Ovary (tissue), 9 donors: ENCODE results near the gene PUS1. TPM values are rescaled to one million over a fixed set of nuclear protein-coding genes. Genes with fewer than 3 reads are reported as not detected.

Experiments
- DNase-seq, 5 donors: peaks; one replicate each; pipeline ENCODE4 v3.0.0-alpha.2; 2019 to 2020
- H3K27ac ChIP-seq, 2 donors: fragments of 200-600 bp; one replicate each; pipeline versions ENCODE4 v1.5.1 to v1.8.0; 2019 to 2022
- H3K27me3 ChIP-seq: fragments of 200-600 bp; one replicate; pipeline ENCODE4 v1.8.0; 2022
- H3K36me3 ChIP-seq: fragments of 200-600 bp; sonication (generic); one replicate; pipeline ENCODE4 v1.5.1; 2019
- H3K4me1 ChIP-seq: one replicate; pipeline ENCODE4 v1.8.1; 2013; ENCODE audit warnings: mild to moderate bottlenecking, moderate library complexity; ENCODE audit not compliant: insufficient read depth
- H3K4me3 ChIP-seq: fragments of 200-600 bp; sonication (generic); one replicate; pipeline ENCODE4 v1.5.1; 2017
- H3K9me3 ChIP-seq, 2 donors: fragments of 200-600 bp in 1 of 2; sonication (generic) in 1 of 2; one replicate each; pipeline versions ENCODE4 v1.5.1 to v1.8.1; 2013 to 2019; ENCODE audit warnings: mild to moderate bottlenecking in 1 of 2, moderate library complexity in 1 of 2
- EP300 ChIP-seq: sonication (generic); formaldehyde crosslinking; IDR thresholded peaks from one replicate; pipeline ENCODE4 v1.6.1; 2017; ENCODE audit warnings: antibody characterized with exemption
- POLR2A ChIP-seq: fragments of 450-650 bp; IDR thresholded peaks from one replicate; pipeline ENCODE4 v1.6.1; 2017; ENCODE audit warnings: antibody characterized with exemption, mild to moderate bottlenecking, moderate library complexity
- WGBS, 3 donors: extraction: QIAGEN DNeasy Blood & Tissue Kit in 1 of 3; methylation state at CpG; one replicate each; pipeline versions ENCODE4 v1.1.5 to v1.1.7; 2013 to 2017; 5-methylcytosine and 5-hydroxymethylcytosine counted together
- intact Hi-C, 4 donors: fragments of 100-400 bp; cut with DNase I; formaldehyde crosslinking; loops; one replicate each; pipeline versions ENCODE4 v1.11.0 to v1.15.1; 2022 to 2023
- polyA plus RNA-seq, 2 donors: library from polyadenylated mRNA; stranded (reverse); fragments of 200-250 nt in 1 of 2; fragments of 350-450 nt in 1 of 2; fragmentation: Illumina TruSeq in 1 of 2; extraction: RNeasy Lipid Tissue Mini Kit (QIAGEN cat#74804) in 1 of 2; gene quantifications; one replicate each; pipeline ENCODE4 v1.2.3, GENCODE V29; 2013 to 2014
- total RNA-seq, 7 donors: library from RNA; depleted of rRNA in 2 of 7; stranded (reverse); fragments of >200 nt in 2 of 7; fragmentation: NEBNext Ultra II Directional in 3 of 7; extraction: Animal tissue kit (Norgen Biotek cat#: 25700) in 3 of 7; gene quantifications; one replicate each; pipeline versions ENCODE4 v1.1.0 to v1.2.4, GENCODE V29; 2016 to 2023
- TF ChIP-seq, protein P1 (sequence below), 3 donors: fragments of 450-650 bp in 2 of 3; fragments of 200-600 bp in 1 of 3; IDR thresholded peaks; one replicate each; pipeline versions ENCODE4 v1.5.1 to v1.8.0; 2016 to 2022; ENCODE audit warnings: antibody characterized with exemption in 3 of 3, mild to moderate bottlenecking in 1 of 3
- donor health status: DM: no; HTN: no; CAD: no; lungs with moderate emphysema.
- donor health status: DM: no; HTN: no; CAD: no.
- donor health status: Bipolar disorder and iron deficiency.
- donor health status: DM: yes; HTN: yes; CAD: no.
- donor health status: DM: no; HTN: no; CAD: no.
- donor health status: DM: yes; HTN: yes; CAD: no.

The PUS1 gene
- total and polyA plus RNA-seq, 9 donors, result 3.5 to 34.7 (median 15.9) TPM

DNA sequence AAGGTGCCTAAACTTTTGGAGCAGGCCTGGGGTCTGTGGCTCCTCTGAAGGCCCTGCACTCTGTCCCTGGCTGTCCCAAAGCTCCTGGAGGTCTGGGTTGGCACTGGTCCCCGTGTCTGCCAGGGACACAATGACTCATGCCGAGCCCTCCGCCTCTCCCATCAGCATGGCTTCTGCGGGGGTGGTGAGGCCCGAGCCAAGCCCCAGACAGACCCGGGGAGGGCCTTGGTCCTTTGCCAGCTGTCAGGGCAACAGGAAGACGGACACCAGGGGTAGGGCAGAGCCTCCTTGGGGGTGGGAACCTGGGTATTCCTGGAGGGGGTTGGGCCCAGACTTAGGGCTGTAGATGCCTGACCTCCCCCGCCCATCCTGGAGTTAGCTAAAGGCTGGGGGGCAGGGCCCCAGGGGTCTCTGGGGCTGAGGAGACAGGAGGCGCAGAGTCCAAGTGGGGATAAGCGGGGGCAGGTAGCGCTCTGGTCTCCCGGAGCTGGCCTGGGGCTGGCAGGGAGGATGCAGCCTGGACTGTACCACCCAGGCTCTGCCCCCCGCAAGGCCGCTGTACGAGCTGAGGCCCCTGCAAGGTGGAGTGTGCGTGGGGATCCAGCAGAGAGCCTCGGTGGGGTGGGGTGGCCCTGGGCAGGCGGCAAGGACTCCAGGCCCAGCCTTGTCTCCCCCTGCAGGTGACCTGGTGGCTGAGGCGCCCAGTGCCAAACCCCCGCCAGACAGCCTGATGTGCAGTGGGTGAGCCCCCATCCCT, 16.4 kb upstream of the PUS1 start:
- peaks cover 3% of the 10 kb centered on the region for H3K36me3 ChIP-seq
- intact Hi-C loops, result no loop called here
- H3K9me3 ChIP-seq, result no peaks in the 10 kb centered on the region
- H3K4me3 ChIP-seq, result no peak overlapping the region
- H3K4me1 ChIP-seq, result no peaks in the 10 kb centered on the region
- DNase-seq, result peak; percentile 71 to 82 (median 77)
- peak overlapping the region in 1 of 2 donors; percentile 6 for H3K27ac ChIP-seq
- no peaks in the 10 kb centered on the region for H3K27me3 ChIP-seq
- 54 to 63% (median 59%) methylated on average over 17 to 20 of the region's 20 CpGs for WGBS, 3 donors
- no peak for TF ChIP-seq POLR2A
- no peak for TF ChIP-seq EP300
- TF ChIP-seq, protein P1, sequence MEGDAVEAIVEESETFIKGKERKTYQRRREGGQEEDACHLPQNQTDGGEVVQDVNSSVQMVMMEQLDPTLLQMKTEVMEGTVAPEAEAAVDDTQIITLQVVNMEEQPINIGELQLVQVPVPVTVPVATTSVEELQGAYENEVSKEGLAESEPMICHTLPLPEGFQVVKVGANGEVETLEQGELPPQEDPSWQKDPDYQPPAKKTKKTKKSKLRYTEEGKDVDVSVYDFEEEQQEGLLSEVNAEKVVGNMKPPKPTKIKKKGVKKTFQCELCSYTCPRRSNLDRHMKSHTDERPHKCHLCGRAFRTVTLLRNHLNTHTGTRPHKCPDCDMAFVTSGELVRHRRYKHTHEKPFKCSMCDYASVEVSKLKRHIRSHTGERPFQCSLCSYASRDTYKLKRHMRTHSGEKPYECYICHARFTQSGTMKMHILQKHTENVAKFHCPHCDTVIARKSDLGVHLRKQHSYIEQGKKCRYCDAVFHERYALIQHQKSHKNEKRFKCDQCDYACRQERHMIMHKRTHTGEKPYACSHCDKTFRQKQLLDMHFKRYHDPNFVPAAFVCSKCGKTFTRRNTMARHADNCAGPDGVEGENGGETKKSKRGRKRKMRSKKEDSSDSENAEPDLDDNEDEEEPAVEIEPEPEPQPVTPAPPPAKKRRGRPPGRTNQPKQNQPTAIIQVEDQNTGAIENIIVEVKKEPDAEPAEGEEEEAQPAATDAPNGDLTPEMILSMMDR (IDR thresholded peaks at IDR 0.05), result no peak

DNA sequence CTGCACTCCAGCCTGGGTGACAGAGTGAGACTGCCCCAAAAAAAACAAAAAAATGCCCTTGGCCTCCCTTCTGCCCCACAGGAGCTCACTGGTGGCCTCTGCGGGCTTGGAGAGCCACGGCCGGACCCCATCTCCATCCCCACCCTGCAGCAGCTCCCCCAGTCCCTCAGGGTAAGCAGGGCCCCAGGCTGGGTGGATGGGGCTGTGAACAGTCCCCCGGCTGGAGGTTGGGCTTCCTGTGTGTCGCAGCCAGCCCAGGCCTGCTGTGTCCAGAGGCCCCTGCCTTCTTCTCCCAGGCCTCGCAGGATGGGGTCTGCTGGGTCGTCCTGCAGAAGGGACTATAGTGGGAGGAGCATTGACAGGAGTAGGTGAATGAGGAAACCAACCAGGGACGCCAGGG, 15.4 kb upstream of the PUS1 start:
- Histone ChIP-seq H3K27me3 (no peaks in the 10 kb centered on the region), H3K4me3 (no peak overlapping the region), H3K4me1 (no peaks in the 10 kb centered on the region), H3K27ac (no peak overlapping the region), H3K36me3 (peaks cover 3% of the 10 kb centered on the region), H3K9me3 (no peaks in the 10 kb centered on the region)
- no peak for TF ChIP-seq EP300
- TF ChIP-seq POLR2A, result no peak
- TF ChIP-seq, protein P1 (IDR thresholded peaks at IDR 0.05), result no peak
- WGBS, 3 donors, result 88 to 95% (median 88%) methylated on average over 8 of the region's 8 CpGs
- no peak for DNase-seq
- intact Hi-C loops, result no loop called here

DNA sequence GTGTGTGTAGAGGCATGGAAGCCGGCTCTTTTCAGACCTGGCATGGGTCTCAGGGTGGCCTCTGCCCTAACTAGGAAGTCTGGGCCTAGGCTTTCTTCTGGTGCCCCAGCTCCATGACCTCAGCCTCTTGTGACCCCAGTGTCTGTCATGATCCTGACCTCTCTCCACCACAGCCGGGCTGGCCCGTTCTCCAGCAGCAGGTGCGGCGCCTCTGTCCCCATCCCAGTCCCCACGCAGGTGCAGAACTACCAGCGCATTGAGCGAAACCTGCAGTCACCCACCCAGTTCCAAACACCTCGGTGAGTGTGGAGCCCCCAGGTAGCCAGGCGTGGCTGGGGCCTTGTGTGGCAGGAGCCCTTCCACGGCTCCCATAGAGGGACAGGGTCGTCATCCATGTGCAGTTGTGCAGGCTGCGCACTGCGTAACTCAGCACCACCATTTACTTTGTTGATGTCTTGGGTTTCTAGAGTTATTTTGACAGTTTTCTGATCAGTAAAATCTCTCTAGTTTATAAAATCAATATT, 14.8 kb upstream of the PUS1 start:
- Histone ChIP-seq H3K4me3 (no peak overlapping the region), H3K4me1 (no peaks in the 10 kb centered on the region), H3K9me3 (no peaks in the 10 kb centered on the region), H3K36me3 (peaks cover 3% of the 10 kb centered on the region), H3K27me3 (no peaks in the 10 kb centered on the region), H3K27ac (no peak overlapping the region)
- WGBS, 3 donors, result 94% methylated on average over 14 of the region's 14 CpGs
- intact Hi-C loops, result no loop called here
- DNase-seq, result no peak
- no peak for TF ChIP-seq POLR2A
- no peak for TF ChIP-seq EP300
- TF ChIP-seq, protein P1 (IDR thresholded peaks at IDR 0.05), result no peak

DNA sequence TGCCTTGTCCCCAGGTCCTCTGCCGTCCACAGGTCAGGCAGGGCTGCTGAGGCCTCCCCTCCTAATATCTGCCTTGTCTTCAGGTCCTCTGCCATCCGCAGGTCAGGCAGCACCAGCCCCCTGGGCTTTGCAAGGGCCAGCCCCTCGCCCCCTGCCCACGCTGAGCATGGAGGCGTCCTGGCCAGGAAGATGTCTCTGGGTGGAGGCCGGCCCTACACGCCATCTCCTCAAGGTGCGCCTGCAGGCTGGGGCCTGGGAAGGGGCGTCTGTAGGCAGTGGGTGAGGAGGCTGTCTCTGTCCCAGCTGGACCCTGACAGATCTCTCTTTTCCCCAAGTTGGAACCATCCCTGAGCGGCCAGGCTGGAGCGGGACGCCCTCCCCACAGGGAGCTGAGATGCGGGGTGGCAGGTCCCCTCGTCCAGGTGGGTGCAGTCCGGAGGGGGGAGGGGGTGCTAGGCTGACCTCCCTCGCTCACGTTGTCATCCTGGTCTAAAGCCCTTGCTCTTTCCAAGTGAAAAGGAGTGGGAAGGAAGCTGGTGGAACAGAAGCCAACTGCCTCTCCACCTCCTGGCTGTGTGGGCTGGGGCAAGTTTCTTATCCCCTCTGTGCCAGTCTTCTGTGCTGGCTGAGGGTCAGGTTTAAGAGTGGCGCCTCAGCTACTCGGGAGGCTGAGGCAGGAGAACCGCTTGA, 13.9 kb upstream of the PUS1 start:
- TF ChIP-seq POLR2A (no peak), EP300 (no peak)
- TF ChIP-seq, protein P1 (IDR thresholded peaks at IDR 0.05), result no peak
- no peaks in the 10 kb centered on the region for H3K27me3 ChIP-seq
- no peaks in the 10 kb centered on the region for H3K9me3 ChIP-seq
- no peaks in the 10 kb centered on the region for H3K4me1 ChIP-seq
- peak in 1 of 5 donors; percentile 20 for DNase-seq
- peaks cover 3% of the 10 kb centered on the region for H3K36me3 ChIP-seq
- no peak overlapping the region for H3K27ac ChIP-seq
- intact Hi-C loops, result no loop called here
- H3K4me3 ChIP-seq, result no peak overlapping the region
- 85 to 89% (median 86%) methylated on average over 20 of the region's 20 CpGs for WGBS, 3 donors
